HepG2 (cell line): ENCODE results near the gene SLC16A3. TPM values are rescaled to one million over a fixed set of nuclear protein-coding genes. Genes with fewer than 3 reads are reported as not detected.

ENCODE experiments used
- ATAD3A ChIP-seq: sonication (generic); formaldehyde crosslinking; IDR thresholded peaks from 2 replicates; pipeline ENCODE4 v1.4.0; 2020; ENCODE audit warnings: missing genetic modification reagents
- BCL6 ChIP-seq: IDR thresholded peaks from 2 replicates; pipeline ENCODE4 v1.6.1; 2016; ENCODE audit warnings: missing genetic modification reagents, missing compliant biosample characterization
- HNRNPL ChIP-seq: fragments of 200-400 bp; formaldehyde crosslinking; IDR thresholded peaks from 2 replicates; pipeline ENCODE4 v1.6.1; 2017; ENCODE audit warnings: mild to moderate bottlenecking, low read depth, low read length
- IKZF4 ChIP-seq: sonication (generic); formaldehyde crosslinking; IDR thresholded peaks from 2 replicates; pipeline ENCODE4 v1.5.1; 2020; ENCODE audit warnings: borderline replicate concordance, mild to moderate bottlenecking, low read depth, missing genetic modification reagents; ENCODE audit errors: not compliant biosample characterization
- MYC ChIP-seq: sonication (generic); formaldehyde crosslinking; IDR thresholded peaks from 2 replicates; pipeline ENCODE4 v1.9.0; 2021; ENCODE audit warnings: missing genetic modification reagents, borderline replicate concordance
- NFYB ChIP-seq: sonication (generic); formaldehyde crosslinking; IDR thresholded peaks from 2 replicates; pipeline ENCODE4 v1.4.0; 2020; ENCODE audit warnings: missing genetic modification reagents
- PHF20 ChIP-seq: sonication (generic); formaldehyde crosslinking; IDR thresholded peaks from 2 replicates; pipeline ENCODE4 v1.5.0; 2020; ENCODE audit warnings: mild to moderate bottlenecking, missing genetic modification reagents
- RXRB ChIP-seq: IDR thresholded peaks from 2 replicates; pipeline ENCODE4 v1.6.1; 2016; ENCODE audit warnings: borderline replicate concordance, missing genetic modification reagents, missing compliant biosample characterization
- SNAI1 ChIP-seq: sonication (generic); formaldehyde crosslinking; IDR thresholded peaks from 2 replicates; pipeline ENCODE4 v1.5.0; 2020; ENCODE audit warnings: mild to moderate bottlenecking, missing genetic modification reagents, borderline replicate concordance
- TAF15 ChIP-seq: fragments of 200-400 bp; formaldehyde crosslinking; IDR thresholded peaks from one replicate; pipeline ENCODE4 v1.6.1; 2018; ENCODE audit warnings: mild to moderate bottlenecking, low read depth, low read length; ENCODE audit not compliant: poor library complexity, severe bottlenecking
- U2AF1 ChIP-seq: fragments of 200-400 bp; formaldehyde crosslinking; optimal IDR thresholded peaks from 2 replicates; pipeline ENCODE3; 2017; ENCODE audit warnings: mild to moderate bottlenecking, low read depth, low read length
- ZBTB42 ChIP-seq: sonication (generic); formaldehyde crosslinking; IDR thresholded peaks from 2 replicates; pipeline ENCODE4 v1.5.0; 2020; ENCODE audit warnings: mild to moderate bottlenecking, missing genetic modification reagents
- ZFP36L1 ChIP-seq: sonication (generic); formaldehyde crosslinking; IDR thresholded peaks from 2 replicates; pipeline ENCODE4 v1.8.0; 2022; ENCODE audit warnings: mild to moderate bottlenecking, missing genetic modification reagents, moderate library complexity
- ZMYM4 ChIP-seq: sonication (generic); formaldehyde crosslinking; IDR thresholded peaks from 2 replicates; pipeline ENCODE4 v1.8.1; 2023; ENCODE audit warnings: mild to moderate bottlenecking, missing genetic modification reagents
- ZNF350 ChIP-seq: sonication (generic); formaldehyde crosslinking; IDR thresholded peaks from 2 replicates; pipeline ENCODE4 v1.4.0; 2020; ENCODE audit warnings: mild to moderate bottlenecking, low read depth, missing genetic modification reagents, borderline replicate concordance
- ZNF441 ChIP-seq: sonication (generic); formaldehyde crosslinking; IDR thresholded peaks from 2 replicates; pipeline ENCODE4 v1.7.0; 2021; ENCODE audit warnings: missing genetic modification reagents, borderline replicate concordance
- ZNF549 ChIP-seq: sonication (generic); formaldehyde crosslinking; IDR thresholded peaks from 2 replicates; pipeline ENCODE4 v1.5.0; 2020; ENCODE audit warnings: missing genetic modification reagents
- ZNF558 ChIP-seq: sonication (generic); formaldehyde crosslinking; IDR thresholded peaks from 2 replicates; pipeline ENCODE4 v1.9.0; 2022; ENCODE audit warnings: mild to moderate bottlenecking, missing genetic modification reagents, borderline replicate concordance
- ZNF629 ChIP-seq: sonication (generic); formaldehyde crosslinking; conservative IDR thresholded peaks from 2 replicates; pipeline ENCODE4 v1.5.0; 2020; ENCODE audit warnings: missing genetic modification reagents
- ZNF792 ChIP-seq: IDR thresholded peaks from 2 replicates; pipeline ENCODE4 v1.6.1; 2016
- ZNF816 ChIP-seq: sonication (generic); formaldehyde crosslinking; IDR thresholded peaks from 2 replicates; pipeline ENCODE4 v1.8.0; 2022; ENCODE audit warnings: missing genetic modification reagents, mild to moderate bottlenecking, borderline replicate concordance
- ZXDC ChIP-seq: sonication (generic); formaldehyde crosslinking; IDR thresholded peaks from 2 replicates; pipeline ENCODE4 v1.5.0; 2020; ENCODE audit warnings: mild to moderate bottlenecking, missing genetic modification reagents
- polyA plus RNA-seq, 8 experiments: library from polyadenylated mRNA; depleted of rRNA in 3 of 8; stranded (reverse) in 7 of 8; unstranded in 1 of 8; fragments of >200 nt; fragmentation: Illumina TruSeq in 4 of 8; extraction: Trizol in 4 of 8; gene quantifications; 2 replicates each; pipeline versions ENCODE4 v1.2.1 to v1.2.3, GENCODE V29; 2011 to 2016; ENCODE audit warnings: low read depth in 4 of 8, missing spikeins in 1 of 8, mixed read lengths in 1 of 8; ENCODE audit not compliant: insufficient read depth in 1 of 8
- total RNA-seq, 5 experiments: library from RNA; depleted of rRNA; stranded (reverse); fragments of >200 nt; fragmentation: Illumina TruSeq; extraction: Trizol; gene quantifications; 2 replicates each; pipeline ENCODE4 v1.2.3, GENCODE V29; 2016; ENCODE audit warnings: low read depth in 1 of 5
- TF ChIP-seq, protein P1 (sequence below): sonication (generic); formaldehyde crosslinking; IDR thresholded peaks from 2 replicates; pipeline ENCODE4 v1.5.0; 2020; ENCODE audit warnings: mild to moderate bottlenecking, missing genetic modification reagents, borderline replicate concordance

SLC16A3 gene
- total and polyA plus RNA-seq, 2 of the 13 experiments (the other 11 are each of a cell fraction or from before 2014, with no cell fraction given): 242 to 349 TPM

GRCh38 chr17:82273327-82274133, 44.7 kb downstream of the SLC16A3 start, which contains the start of gene CSNK1D (continued):
- TF ChIP-seq ZXDC (CRISPR knock-in tag): no peak
- TF ChIP-seq BCL6 (CRISPR knock-in tag): 0 out of 2 replicates have a peak, but pooled peaks have one; percentile 18
- TF ChIP-seq ZNF629 (CRISPR knock-in tag): 0 out of 2 replicates have a peak, but pooled peaks have one; percentile 31
- peak; percentile 80; the same call in 1 of the 2 replicates for TF ChIP-seq ZNF441
- no peak for TF ChIP-seq U2AF1
- TF ChIP-seq MYC: peak; percentile 92; the same call in 1 of the 2 replicates
- peak; percentile 12; the same call in 1 of the 2 replicates for TF ChIP-seq NFYB (CRISPR knock-in tag)
- peak; percentile 34 for TF ChIP-seq TAF15
- TF ChIP-seq SNAI1 (CRISPR knock-in tag): peak; percentile 90; the same call in 1 of the 2 replicates
- TF ChIP-seq RXRB (CRISPR knock-in tag): peak; percentile 59; the same call in 1 of the 2 replicates
- TF ChIP-seq IKZF4: peak; percentile 53
- TF ChIP-seq ZBTB42: peak; percentile 86
- TF ChIP-seq, protein P1, sequence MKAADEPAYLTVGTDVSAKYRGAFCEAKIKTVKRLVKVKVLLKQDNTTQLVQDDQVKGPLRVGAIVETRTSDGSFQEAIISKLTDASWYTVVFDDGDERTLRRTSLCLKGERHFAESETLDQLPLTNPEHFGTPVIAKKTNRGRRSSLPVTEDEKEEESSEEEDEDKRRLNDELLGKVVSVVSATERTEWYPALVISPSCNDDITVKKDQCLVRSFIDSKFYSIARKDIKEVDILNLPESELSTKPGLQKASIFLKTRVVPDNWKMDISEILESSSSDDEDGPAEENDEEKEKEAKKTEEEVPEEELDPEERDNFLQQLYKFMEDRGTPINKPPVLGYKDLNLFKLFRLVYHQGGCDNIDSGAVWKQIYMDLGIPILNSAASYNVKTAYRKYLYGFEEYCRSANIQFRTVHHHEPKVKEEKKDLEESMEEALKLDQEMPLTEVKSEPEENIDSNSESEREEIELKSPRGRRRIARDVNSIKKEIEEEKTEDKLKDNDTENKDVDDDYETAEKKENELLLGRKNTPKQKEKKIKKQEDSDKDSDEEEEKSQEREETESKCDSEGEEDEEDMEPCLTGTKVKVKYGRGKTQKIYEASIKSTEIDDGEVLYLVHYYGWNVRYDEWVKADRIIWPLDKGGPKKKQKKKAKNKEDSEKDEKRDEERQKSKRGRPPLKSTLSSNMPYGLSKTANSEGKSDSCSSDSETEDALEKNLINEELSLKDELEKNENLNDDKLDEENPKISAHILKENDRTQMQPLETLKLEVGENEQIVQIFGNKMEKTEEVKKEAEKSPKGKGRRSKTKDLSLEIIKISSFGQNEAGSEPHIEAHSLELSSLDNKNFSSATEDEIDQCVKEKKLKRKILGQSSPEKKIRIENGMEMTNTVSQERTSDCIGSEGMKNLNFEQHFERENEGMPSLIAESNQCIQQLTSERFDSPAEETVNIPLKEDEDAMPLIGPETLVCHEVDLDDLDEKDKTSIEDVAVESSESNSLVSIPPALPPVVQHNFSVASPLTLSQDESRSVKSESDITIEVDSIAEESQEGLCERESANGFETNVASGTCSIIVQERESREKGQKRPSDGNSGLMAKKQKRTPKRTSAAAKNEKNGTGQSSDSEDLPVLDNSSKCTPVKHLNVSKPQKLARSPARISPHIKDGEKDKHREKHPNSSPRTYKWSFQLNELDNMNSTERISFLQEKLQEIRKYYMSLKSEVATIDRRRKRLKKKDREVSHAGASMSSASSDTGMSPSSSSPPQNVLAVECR: peak; percentile 94
- peak; percentile 24; the same call in 1 of the 2 replicates for TF ChIP-seq ATAD3A (CRISPR knock-in tag)
- TF ChIP-seq ZNF558 (CRISPR knock-in tag): peak; percentile 17; the same call in 1 of the 2 replicates
- TF ChIP-seq ZNF350 (CRISPR knock-in tag): peak; percentile 94; the same call in 1 of the 2 replicates
- TF ChIP-seq ZMYM4: peak; percentile 87
- TF ChIP-seq ZNF792 (CRISPR knock-in tag): peak; percentile 86
- TF ChIP-seq PHF20 (CRISPR knock-in tag): peak; percentile 73
- TF ChIP-seq ZFP36L1: peak; percentile 91
- peak; percentile 73; the same call in 1 of the 2 replicates for TF ChIP-seq HNRNPL
- no peak for TF ChIP-seq ZNF549 (CRISPR knock-in tag)
- peak; percentile 97; the same call in 1 of the 2 replicates for TF ChIP-seq ZNF816
